ENCODE measurements around the gene SMARCAL1.

The SMARCAL1 gene

GRCh38 chr2:216392018-216392562 is 20.2 kb upstream of the SMARCAL1 start:
- no peak for TF ChIP-seq CTCF (IDR thresholded peaks at IDR 0.05; ENCODE audit: poor library complexity, severe bottlenecking)
- DNase-seq (ENCODE audit: low spot score) (no peak), ATAC-seq (ENCODE audit: low read depth) (no peak)
- no peak overlapping the region for H3K4me3 ChIP-seq (ENCODE audit: severe bottlenecking)
- no peaks in the 10 kb centered on the region for H3K9me3 ChIP-seq (ENCODE audit: severe bottlenecking)
- no peaks in the 10 kb centered on the region for H3K36me3 ChIP-seq (ENCODE audit: low read depth)
- H3K27me3 ChIP-seq (ENCODE audit: insufficient read depth, poor library complexity, severe bottlenecking) = no peaks in the 10 kb centered on the region
- no peaks in the 10 kb centered on the region for H3K4me1 ChIP-seq (ENCODE audit: insufficient read depth, poor library complexity, severe bottlenecking)
- H3K27ac ChIP-seq (ENCODE audit: poor library complexity, severe bottlenecking) = no peak overlapping the region

DNA sequence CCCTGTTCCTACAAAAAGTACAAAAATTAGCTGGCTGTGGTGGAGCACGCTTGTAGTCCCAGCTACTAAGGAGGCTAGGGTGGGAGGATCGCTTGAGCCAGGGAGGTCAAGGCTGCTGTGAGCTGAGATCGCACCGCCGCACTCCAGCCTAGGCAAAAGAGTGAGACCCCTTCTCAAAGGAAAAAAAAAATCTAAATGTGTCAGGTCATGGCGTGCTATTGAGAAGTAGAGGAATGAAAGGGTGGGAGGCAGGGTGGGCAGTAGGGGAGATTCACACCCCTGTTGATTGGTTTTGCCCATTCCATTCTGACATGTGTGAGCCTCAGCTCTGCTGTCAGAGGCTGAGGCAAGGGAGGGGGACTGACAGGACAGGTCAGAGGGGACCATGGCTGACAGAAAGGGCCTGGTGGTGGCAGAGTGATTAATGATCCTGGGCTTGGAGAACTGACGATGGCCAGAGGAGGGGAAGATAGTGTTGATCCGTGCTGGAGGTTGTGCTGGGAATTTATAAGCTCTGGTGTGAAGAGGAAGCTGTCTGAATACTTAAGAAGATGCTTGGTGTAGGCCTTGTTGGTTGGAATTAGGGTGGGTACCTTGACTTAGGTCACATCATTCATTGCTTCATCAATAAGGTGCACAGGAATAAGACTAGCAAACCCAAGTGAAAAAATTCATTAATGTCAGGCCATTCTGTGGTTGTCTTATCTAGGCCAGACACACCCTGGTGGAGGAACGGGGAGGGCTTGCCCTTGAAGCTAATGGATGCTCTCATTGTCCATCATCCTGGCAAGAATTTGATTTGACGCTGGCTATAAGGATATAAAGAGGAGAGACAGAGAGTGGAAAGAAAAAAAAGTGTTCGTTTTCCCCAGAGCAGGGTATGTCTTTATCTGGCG is 19.1 kb upstream of the SMARCAL1 start:
- DNase-seq (ENCODE audit: low spot score) = no peak
- H3K4me3 ChIP-seq (ENCODE audit: severe bottlenecking) = no peak overlapping the region
- no peaks in the 10 kb centered on the region for H3K36me3 ChIP-seq (ENCODE audit: low read depth)
- ATAC-seq (ENCODE audit: low read depth) = no peak
- H3K9me3 ChIP-seq (ENCODE audit: severe bottlenecking) = no peaks in the 10 kb centered on the region
- TF ChIP-seq CTCF (IDR thresholded peaks at IDR 0.05; ENCODE audit: poor library complexity, severe bottlenecking) = no peak
- H3K27me3 ChIP-seq (ENCODE audit: insufficient read depth, poor library complexity, severe bottlenecking) = no peaks in the 10 kb centered on the region
- no peaks in the 10 kb centered on the region for H3K4me1 ChIP-seq (ENCODE audit: insufficient read depth, poor library complexity, severe bottlenecking)
- no peak overlapping the region for H3K27ac ChIP-seq (ENCODE audit: poor library complexity, severe bottlenecking)

DNA sequence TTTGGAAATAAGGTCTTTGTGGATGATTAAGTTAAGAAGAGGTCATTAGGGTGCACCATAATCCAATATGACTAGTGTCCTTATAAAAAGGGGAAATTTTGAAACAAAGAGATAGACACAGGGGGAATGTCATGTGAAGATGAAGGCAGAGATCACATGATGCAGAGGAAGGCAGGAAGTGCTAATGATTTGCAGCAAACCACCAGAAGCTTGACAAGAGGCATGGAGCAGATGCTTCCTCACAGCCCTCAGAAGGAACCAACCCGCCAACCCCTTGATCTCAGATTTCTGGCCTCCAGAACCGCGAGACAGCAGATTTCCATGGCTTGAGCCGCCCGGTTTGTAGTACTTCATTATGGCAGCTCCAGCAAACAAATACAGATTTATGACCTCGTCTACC is 17.4 kb upstream of the SMARCAL1 start:
- DNase-seq (ENCODE audit: low spot score) = no peak
- Histone ChIP-seq H3K4me1 (ENCODE audit: insufficient read depth, poor library complexity, severe bottlenecking) (no peaks in the 10 kb centered on the region), H3K27ac (ENCODE audit: poor library complexity, severe bottlenecking) (no peak overlapping the region)

DNA sequence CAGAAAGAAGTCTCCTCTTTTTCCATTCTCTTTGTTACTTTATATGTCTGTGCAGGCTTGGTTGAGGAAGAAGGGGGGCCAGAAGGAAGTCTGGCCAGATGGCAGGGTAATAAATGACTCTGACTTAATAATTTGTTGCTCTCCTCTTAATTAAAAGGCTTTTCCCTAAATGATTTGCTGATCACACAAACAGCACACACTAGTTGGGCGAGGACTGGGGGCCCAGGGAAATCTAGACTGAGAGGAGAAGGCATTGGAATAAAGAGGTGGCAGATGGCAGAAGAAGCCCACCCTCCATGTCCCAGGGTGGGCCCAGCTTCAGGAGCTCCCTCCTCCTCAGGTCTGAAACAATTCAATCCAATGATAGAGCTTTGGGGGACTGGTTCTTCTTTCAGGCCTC is 12.7 kb upstream of the SMARCAL1 start:
- no peaks in the 10 kb centered on the region for H3K27me3 ChIP-seq (ENCODE audit: insufficient read depth, poor library complexity, severe bottlenecking)
- no peak for DNase-seq (ENCODE audit: low spot score)
- no peak for TF ChIP-seq CTCF (IDR thresholded peaks at IDR 0.05; ENCODE audit: poor library complexity, severe bottlenecking)
- H3K4me3 ChIP-seq (ENCODE audit: severe bottlenecking) = no peak overlapping the region
- H3K36me3 ChIP-seq (ENCODE audit: low read depth) = no peaks in the 10 kb centered on the region
- no peaks in the 10 kb centered on the region for H3K9me3 ChIP-seq (ENCODE audit: severe bottlenecking)
- H3K4me1 ChIP-seq (ENCODE audit: insufficient read depth, poor library complexity, severe bottlenecking) = no peaks in the 10 kb centered on the region
- no peak for ATAC-seq (ENCODE audit: low read depth)
- H3K27ac ChIP-seq (ENCODE audit: poor library complexity, severe bottlenecking) = no peak overlapping the region

More for the DNA sequence above, 17.4 kb upstream of the SMARCAL1 start:
- Histone ChIP-seq H3K4me3 (ENCODE audit: severe bottlenecking) (no peak overlapping the region), H3K9me3 (ENCODE audit: severe bottlenecking) (no peaks in the 10 kb centered on the region), H3K36me3 (ENCODE audit: low read depth) (no peaks in the 10 kb centered on the region), H3K27me3 (ENCODE audit: insufficient read depth, poor library complexity, severe bottlenecking) (no peaks in the 10 kb centered on the region)
- ATAC-seq (ENCODE audit: low read depth) = no peak
- no peak for TF ChIP-seq CTCF (IDR thresholded peaks at IDR 0.05; ENCODE audit: poor library complexity, severe bottlenecking)

DNA sequence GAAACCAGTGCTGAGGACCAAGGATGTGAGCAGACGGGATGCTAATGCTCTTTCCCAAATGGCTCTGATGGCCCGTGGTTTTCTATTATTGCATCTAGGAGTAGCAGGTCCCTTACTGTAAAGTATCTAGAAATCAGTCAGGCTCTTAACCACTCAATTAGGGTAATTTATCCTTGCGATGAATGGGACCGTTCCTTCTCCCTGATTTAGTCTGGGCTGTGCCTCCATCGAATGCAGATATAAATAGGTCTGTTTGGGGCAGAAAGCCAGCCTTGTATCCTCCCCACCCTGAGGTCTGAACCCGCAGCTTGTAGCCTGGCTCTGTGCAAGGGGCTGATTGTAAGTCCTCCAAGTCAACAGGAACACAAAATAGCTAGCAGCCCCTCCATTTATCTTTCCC is 9.5 kb upstream of the SMARCAL1 start:
- no peak for DNase-seq (ENCODE audit: low spot score)
- ATAC-seq (ENCODE audit: low read depth) = no peak
- Histone ChIP-seq H3K27me3 (ENCODE audit: insufficient read depth, poor library complexity, severe bottlenecking) (no peaks in the 10 kb centered on the region), H3K36me3 (ENCODE audit: low read depth) (no peaks in the 10 kb centered on the region), H3K27ac (ENCODE audit: poor library complexity, severe bottlenecking) (no peak overlapping the region), H3K9me3 (ENCODE audit: severe bottlenecking) (no peaks in the 10 kb centered on the region), H3K4me3 (ENCODE audit: severe bottlenecking) (no peak overlapping the region), H3K4me1 (ENCODE audit: insufficient read depth, poor library complexity, severe bottlenecking) (no peaks in the 10 kb centered on the region)
- no peak for TF ChIP-seq CTCF (IDR thresholded peaks at IDR 0.05; ENCODE audit: poor library complexity, severe bottlenecking)
